Central memory CD8-positive, alpha-beta T cell (primary cell): ENCODE data around the gene RHEBL1.
"Not testable (repeated sequence)": the region's sequence is repeated elsewhere in the genome, so short reads cannot be mapped to it uniquely, and the experiment has no call there.

Experiments
- ATAC-seq: fragments of 150-1000 bp; cut with Tn5 transposase; replicated peaks from 2 replicates; pipeline ENCODE4 v1.10.0; 2022; ENCODE audit warnings: mild to moderate bottlenecking, moderate FRiP score, moderate number of reproducible peaks; ENCODE audit not compliant: poor library complexity, severe bottlenecking; ENCODE audit errors: extremely low read depth
- DNase-seq, 2 donors: peaks; one replicate each; pipeline ENCODE4 v3.0.0; 2021; ENCODE audit warnings: low spot score in 2 of 2
- H3K27ac Mint-ChIP-seq: one replicate; pipeline ENCODE4 v1.8.0; 2022; ENCODE audit warnings: low read depth, mild to moderate bottlenecking, moderate library complexity, mixed read lengths
- H3K27me3 Mint-ChIP-seq: one replicate; pipeline ENCODE4 v1.8.0; 2022; ENCODE audit warnings: mixed read lengths
- H3K36me3 Mint-ChIP-seq: one replicate; pipeline ENCODE4 v1.8.0; 2022; ENCODE audit warnings: mild to moderate bottlenecking, moderate library complexity, mixed read lengths; ENCODE audit not compliant: insufficient read depth
- H3K4me1 Mint-ChIP-seq: one replicate; pipeline ENCODE4 v1.8.0; 2022; ENCODE audit warnings: mixed read lengths
- H3K4me3 Mint-ChIP-seq: one replicate; pipeline ENCODE4 v1.8.0; 2022; ENCODE audit warnings: mild to moderate bottlenecking, moderate library complexity, mixed read lengths
- H3K9me3 Mint-ChIP-seq: one replicate; pipeline ENCODE4 v1.8.0; 2022; ENCODE audit warnings: mixed read lengths

RHEBL1 gene

DNA sequence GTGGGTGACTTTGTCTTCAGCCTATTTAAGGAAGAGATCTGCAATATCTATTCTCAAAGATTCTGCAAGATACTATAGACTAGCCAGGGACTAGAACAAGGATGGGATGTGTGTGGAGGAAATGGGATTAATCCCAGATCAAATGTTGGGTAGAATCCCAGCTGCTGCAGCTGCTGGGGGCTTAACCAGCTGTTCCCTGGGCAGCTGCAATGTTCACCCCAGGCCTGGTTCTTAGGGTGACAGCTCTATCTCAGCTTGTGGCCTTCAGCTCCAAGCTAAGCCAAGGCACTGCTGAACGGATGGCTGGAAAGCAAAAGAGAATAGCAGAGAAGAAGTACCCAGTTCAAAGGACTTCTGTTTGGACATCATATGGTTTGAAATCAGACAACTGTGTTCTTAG, 10.0 kb upstream of the RHEBL1 start:
- Mint-ChIP-seq H3K27ac (no peak overlapping the region), H3K9me3 (no peaks in the 10 kb centered on the region), H3K4me1 (no peaks in the 10 kb centered on the region), H3K27me3 (no peaks in the 10 kb centered on the region), H3K4me3 (no peak overlapping the region), H3K36me3 (no peaks in the 10 kb centered on the region)
- DNase-seq (no peak), ATAC-seq (no peak)

DNA sequence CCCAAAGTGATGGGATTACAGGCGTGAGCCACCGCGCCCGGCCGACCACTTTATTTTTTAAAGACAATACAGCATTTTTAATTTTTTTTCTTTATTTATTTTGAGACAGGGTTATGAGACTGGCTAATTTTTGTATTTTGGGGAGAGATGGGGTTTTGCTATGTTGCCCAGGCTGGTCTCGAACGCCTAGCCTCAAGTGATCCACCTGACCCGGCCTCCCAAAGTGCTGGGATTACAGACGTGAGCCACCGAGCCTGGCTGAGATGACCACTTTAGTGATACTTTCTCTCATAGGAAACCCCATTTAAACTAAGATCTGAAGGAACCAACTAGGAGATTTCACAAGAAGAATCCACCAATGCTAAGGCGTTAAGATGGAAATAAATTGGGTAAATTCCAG, 1.2 kb upstream of the RHEBL1 start:
- no peaks in the 10 kb centered on the region for H3K27me3 Mint-ChIP-seq
- DNase-seq (no peak), ATAC-seq (no peak)
- H3K36me3 Mint-ChIP-seq = peaks cover 2% of the 10 kb centered on the region
- H3K4me3 Mint-ChIP-seq = no peak overlapping the region
- H3K27ac Mint-ChIP-seq = peak overlapping the region; percentile 90
- peaks cover 19% of the 10 kb centered on the region for H3K4me1 Mint-ChIP-seq
- H3K9me3 Mint-ChIP-seq = no peaks in the 10 kb centered on the region

- peaks cover 22% of the 10 kb centered on the region for H3K4me1 Mint-ChIP-seq
- peak overlapping the region; percentile 90 for H3K27ac Mint-ChIP-seq
- DNase-seq = no peak
- H3K36me3 Mint-ChIP-seq = peaks cover 2% of the 10 kb centered on the region
- no peaks in the 10 kb centered on the region for H3K9me3 Mint-ChIP-seq
- no peak for ATAC-seq
- H3K27me3 Mint-ChIP-seq = no peaks in the 10 kb centered on the region
- peak overlapping the region; percentile 84 for H3K4me3 Mint-ChIP-seq
Observed at GRCh38 chr12:49068879-49069506, 786 bp downstream of the RHEBL1 start.

GRCh38 chr12:49066120-49066519, 3.7 kb downstream of the RHEBL1 start:
- Mint-ChIP-seq H3K9me3 (no peaks in the 10 kb centered on the region), H3K4me3 (no peak overlapping the region), H3K36me3 (peaks cover 7% of the 10 kb centered on the region), H3K27ac (no peak overlapping the region), H3K27me3 (no peaks in the 10 kb centered on the region), H3K4me1 (peaks cover 29% of the 10 kb centered on the region)
- no peak for ATAC-seq
- DNase-seq = no peak

GRCh38 chr12:49064767-49065152, 5.0 kb downstream of the RHEBL1 start:
- H3K27ac Mint-ChIP-seq = no peak overlapping the region
- H3K27me3 Mint-ChIP-seq = no peaks in the 10 kb centered on the region
- H3K9me3 Mint-ChIP-seq = no peaks in the 10 kb centered on the region
- no peak for DNase-seq
- H3K4me1 Mint-ChIP-seq = peaks cover 23% of the 10 kb centered on the region
- H3K4me3 Mint-ChIP-seq = no peak overlapping the region
- ATAC-seq = no peak
- peaks cover 16% of the 10 kb centered on the region for H3K36me3 Mint-ChIP-seq

DNA sequence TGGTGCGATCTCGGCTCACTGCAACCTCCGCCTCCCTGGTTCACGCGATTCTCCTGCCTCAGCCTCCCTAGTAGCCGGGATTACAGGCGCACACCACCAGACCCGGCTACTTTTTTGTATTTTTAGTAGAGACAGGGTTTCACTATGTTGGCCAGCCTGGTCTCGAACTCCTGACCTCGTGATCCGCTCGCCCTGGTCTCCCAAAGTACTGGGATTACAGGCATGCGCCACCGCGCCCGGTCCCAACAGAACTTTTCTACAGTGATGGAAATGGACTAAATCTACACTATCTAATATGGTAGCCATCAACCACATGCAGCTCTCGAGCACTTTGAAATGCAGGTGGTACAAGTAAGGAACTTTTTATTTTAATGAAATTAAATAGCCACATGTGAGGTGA, 7.9 kb downstream of the RHEBL1 start:
- not testable (repeated sequence) for H3K9me3 Mint-ChIP-seq, H3K27me3 Mint-ChIP-seq, H3K27ac Mint-ChIP-seq, ATAC-seq, DNase-seq
- peaks cover 23% of the 10 kb centered on the region for H3K36me3 Mint-ChIP-seq
- peaks cover 37% of the 10 kb centered on the region for H3K4me1 Mint-ChIP-seq
- peak overlapping the region; percentile 18 for H3K4me3 Mint-ChIP-seq

DNA sequence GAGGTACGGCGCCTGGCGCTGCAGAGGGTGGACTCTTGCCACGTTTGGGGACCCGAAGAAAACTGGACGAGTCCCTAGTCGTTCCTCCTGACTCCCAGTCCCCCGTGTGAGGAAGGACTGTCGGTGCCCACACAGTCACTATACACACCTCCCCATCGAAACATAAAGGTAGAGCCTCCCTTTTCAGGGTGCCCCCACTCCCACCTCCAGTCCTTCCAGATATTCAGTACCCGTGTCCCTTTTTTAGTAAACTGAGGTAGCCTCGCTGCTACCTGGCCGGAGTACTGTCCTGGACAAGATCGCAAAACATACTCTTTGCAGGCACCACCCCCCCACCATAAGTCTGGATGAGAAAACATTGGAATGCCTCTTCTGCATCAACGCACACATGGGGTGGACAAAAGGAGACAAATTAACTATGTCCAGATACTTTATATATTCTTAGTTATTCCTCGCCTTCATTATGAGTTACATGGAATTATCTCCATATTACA, 8.6 kb downstream of the RHEBL1 start:
- DNase-seq (no peak), ATAC-seq (no peak)
- Mint-ChIP-seq H3K36me3 (peaks cover 24% of the 10 kb centered on the region), H3K27ac (peak overlapping the region; percentile 91), H3K4me1 (peaks cover 45% of the 10 kb centered on the region), H3K4me3 (peak overlapping the region; percentile 93), H3K27me3 (no peaks in the 10 kb centered on the region), H3K9me3 (no peaks in the 10 kb centered on the region)

DNA sequence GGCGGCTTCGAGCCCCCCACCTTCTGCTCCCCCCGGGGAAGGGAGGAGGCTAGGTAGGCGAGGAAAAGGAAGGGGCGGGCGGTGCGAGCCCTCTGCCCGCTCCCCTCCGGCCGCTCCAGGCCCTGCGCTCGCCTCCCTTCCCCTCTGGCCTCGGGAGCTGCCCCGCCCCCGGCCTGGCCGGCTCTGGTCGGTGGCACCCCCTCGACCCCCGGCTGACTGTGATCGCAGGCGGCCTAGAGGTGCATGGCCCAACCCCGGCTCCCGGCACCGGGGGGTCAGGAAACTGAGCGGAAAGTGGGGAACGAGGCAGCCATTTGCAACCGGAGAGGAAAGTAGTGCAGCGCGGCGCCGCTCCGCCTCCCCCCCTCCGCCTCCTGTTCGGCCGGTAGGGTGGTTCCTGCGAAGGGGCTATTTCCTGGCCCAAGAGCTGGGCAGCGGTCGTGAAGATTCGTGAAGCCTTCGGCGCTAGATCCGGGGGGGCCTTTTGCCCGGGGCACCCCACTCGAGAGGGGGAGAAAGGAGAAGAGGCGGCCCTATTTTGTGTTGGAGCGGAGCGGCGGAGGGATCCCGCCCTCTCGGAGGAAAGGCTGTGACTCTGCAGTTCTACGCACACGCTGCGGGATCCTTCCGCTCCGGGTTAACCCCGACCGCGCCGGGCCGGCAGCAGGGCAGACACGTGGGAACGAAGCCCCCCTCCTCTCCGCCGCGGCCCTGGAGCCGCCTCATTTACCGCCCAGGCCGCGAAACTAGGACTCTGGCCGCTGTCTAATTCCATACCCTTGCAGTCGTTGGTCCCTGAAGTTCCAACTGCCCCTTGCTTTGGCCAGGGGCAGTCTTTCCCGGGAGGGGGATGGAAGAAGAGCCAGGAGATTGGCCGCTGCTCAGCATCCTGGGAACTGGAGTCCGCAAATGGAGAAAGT, 9.3 kb downstream of the RHEBL1 start, which contains the start of gene KMT2D:
Gene KMT2D, minus strand, starts transcription at position 558 of the 920 bp plus-strand sequence. CDS start 5,470 bp downstream, outside the sequence.
- peak; percentile 71 for ATAC-seq

GRCh38 chr12:49059299-49060171, 10.2 kb downstream of the RHEBL1 start:
- H3K36me3 Mint-ChIP-seq = peaks cover 35% of the 10 kb centered on the region
- peaks cover 61% of the 10 kb centered on the region for H3K4me1 Mint-ChIP-seq
- ATAC-seq (peak; percentile 7), DNase-seq (no peak)
- H3K27ac Mint-ChIP-seq = peak overlapping the region; percentile 60
- H3K9me3 Mint-ChIP-seq = no peaks in the 10 kb centered on the region
- H3K4me3 Mint-ChIP-seq = peak overlapping the region; percentile 93
- no peaks in the 10 kb centered on the region for H3K27me3 Mint-ChIP-seq

More for the DNA sequence above, 9.3 kb downstream of the RHEBL1 start, which contains the start of gene KMT2D:
- Mint-ChIP-seq H3K27ac (peak within 1 kb of the TSS; percentile 91), H3K4me1 (peaks cover 52% of the 10 kb centered on the region), H3K9me3 (no peaks in the 10 kb centered on the region), H3K4me3 (peak within 1 kb of the TSS; percentile 93), H3K27me3 (no peaks in the 10 kb centered on the region), H3K36me3 (peaks cover 27% of the 10 kb centered on the region)
- peak; percentile 78 to 84 for DNase-seq

- Mint-ChIP-seq H3K9me3 (no peaks in the 10 kb centered on the region), H3K4me1 (peaks cover 60% of the 10 kb centered on the region), H3K27me3 (no peaks in the 10 kb centered on the region), H3K36me3 (peaks cover 35% of the 10 kb centered on the region), H3K4me3 (peak overlapping the region; percentile 93), H3K27ac (peak overlapping the region; percentile 60)
- ATAC-seq (no peak), DNase-seq (no peak)
Observed at GRCh38 chr12:49059045-49059298, 10.8 kb downstream of the RHEBL1 start.

- H3K27ac Mint-ChIP-seq = peak overlapping the region; percentile 60
- H3K4me1 Mint-ChIP-seq = peaks cover 57% of the 10 kb centered on the region
- no peak for ATAC-seq
- H3K36me3 Mint-ChIP-seq = peaks cover 34% of the 10 kb centered on the region
- H3K9me3 Mint-ChIP-seq = no peaks in the 10 kb centered on the region
- no peak for DNase-seq
- H3K4me3 Mint-ChIP-seq = peak overlapping the region; percentile 93
- no peaks in the 10 kb centered on the region for H3K27me3 Mint-ChIP-seq
Observed at GRCh38 chr12:49058366-49059044, 11.3 kb downstream of the RHEBL1 start.

GRCh38 chr12:49057888-49058287, 11.9 kb downstream of the RHEBL1 start:
- Mint-ChIP-seq H3K4me3 (peak overlapping the region; percentile 93), H3K4me1 (peaks cover 57% of the 10 kb centered on the region), H3K27me3 (no peaks in the 10 kb centered on the region), H3K9me3 (no peaks in the 10 kb centered on the region), H3K27ac (peak overlapping the region; percentile 60), H3K36me3 (peaks cover 35% of the 10 kb centered on the region)
- no peak for DNase-seq
- ATAC-seq = no peak
